ENCODE data around the gene MUC6. TPM values are rescaled to one million over a fixed set of nuclear protein-coding genes. Genes with fewer than 3 reads are reported as not detected.

Gene MUC6
- total and polyA plus RNA-seq, 10 of the 15 experiments (the other 5 are each of a cell fraction or from before 2014, with no cell fraction given), result 0.03 TPM; not detected in 8

GRCh38 chr11:1060410-1060809, 23.9 kb upstream of the MUC6 start:
- no peaks in the 10 kb centered on the region for H3K9me3 ChIP-seq (replicated peaks; ENCODE audit: control insufficient read depth, insufficient read depth, low read length)
- no peak for ATAC-seq
- H3K4me1 ChIP-seq (ENCODE audit: control insufficient read depth, insufficient read depth, low read length), result no peaks in the 10 kb centered on the region
- BruUV-seq (replicated peaks), result no TSS peak
- intact Hi-C loops (cut with micrococcal nuclease; ENCODE audit: unreplicated experiment) (no loop called here), in situ Hi-C loops (cut with MboI) (no loop called here)
- H2AFZ ChIP-seq (ENCODE audit: control insufficient read depth, low read depth, low read length), result no peak overlapping the region
- H4K20me1 ChIP-seq (ENCODE audit: control insufficient read depth, insufficient read depth), result no peaks in the 10 kb centered on the region
- no peaks in the 10 kb centered on the region for H3K79me2 ChIP-seq (ENCODE audit: control insufficient read depth, insufficient read depth, low read length)
- no peak overlapping the region for H3K4me2 ChIP-seq (ENCODE audit: control insufficient read depth, insufficient read depth)
- H3K36me3 ChIP-seq (ENCODE audit: control insufficient read depth in 2 of 2, insufficient read depth in 2 of 2, low read length in 1 of 2), result no peaks in the 10 kb centered on the region
- POLR2A ChIA-PET, result no interaction called here
- H3K9ac ChIP-seq (ENCODE audit: control insufficient read depth, insufficient read depth, low read length), result no peak overlapping the region
- no peak for DNase-seq (ENCODE audit: low read depth, low spot score)
- no peak overlapping the region for H3K4me3 ChIP-seq
- no peak for FAIRE-seq
- SMC1A ChIA-PET (ENCODE audit: uncharacterized antibody, unreplicated experiment), result no interaction called here
- H3K27ac ChIP-seq (ENCODE audit: control insufficient read depth, insufficient read depth), result no peak overlapping the region
- WGBS (ENCODE audit: insufficient coverage, insufficient replicate concordance, low lambda C conversion rate, missing lambda C conversion rate), result 65% methylated on average over 16 of the region's 16 CpGs
- RAD21 ChIA-PET (ENCODE audit: unreplicated experiment), result no interaction called here
- H3K27me3 ChIP-seq (replicated peaks in 1 of 2; ENCODE audit: control insufficient read depth in 2 of 2, insufficient read depth in 2 of 2, low read length in 1 of 2), result no peaks in the 10 kb centered on the region
- CTCF ChIA-PET, result no interaction called here
- TF ChIP-seq POLR2AphosphoS2 (IDR thresholded peaks at IDR 0.05; ENCODE audit: low read depth, low read length), result no peak
- no peak for TF ChIP-seq ZZZ3 (IDR thresholded peaks at IDR 0.05; ENCODE audit: control insufficient read depth, insufficient read length, low read depth)
- TF ChIP-seq, protein P1, sequence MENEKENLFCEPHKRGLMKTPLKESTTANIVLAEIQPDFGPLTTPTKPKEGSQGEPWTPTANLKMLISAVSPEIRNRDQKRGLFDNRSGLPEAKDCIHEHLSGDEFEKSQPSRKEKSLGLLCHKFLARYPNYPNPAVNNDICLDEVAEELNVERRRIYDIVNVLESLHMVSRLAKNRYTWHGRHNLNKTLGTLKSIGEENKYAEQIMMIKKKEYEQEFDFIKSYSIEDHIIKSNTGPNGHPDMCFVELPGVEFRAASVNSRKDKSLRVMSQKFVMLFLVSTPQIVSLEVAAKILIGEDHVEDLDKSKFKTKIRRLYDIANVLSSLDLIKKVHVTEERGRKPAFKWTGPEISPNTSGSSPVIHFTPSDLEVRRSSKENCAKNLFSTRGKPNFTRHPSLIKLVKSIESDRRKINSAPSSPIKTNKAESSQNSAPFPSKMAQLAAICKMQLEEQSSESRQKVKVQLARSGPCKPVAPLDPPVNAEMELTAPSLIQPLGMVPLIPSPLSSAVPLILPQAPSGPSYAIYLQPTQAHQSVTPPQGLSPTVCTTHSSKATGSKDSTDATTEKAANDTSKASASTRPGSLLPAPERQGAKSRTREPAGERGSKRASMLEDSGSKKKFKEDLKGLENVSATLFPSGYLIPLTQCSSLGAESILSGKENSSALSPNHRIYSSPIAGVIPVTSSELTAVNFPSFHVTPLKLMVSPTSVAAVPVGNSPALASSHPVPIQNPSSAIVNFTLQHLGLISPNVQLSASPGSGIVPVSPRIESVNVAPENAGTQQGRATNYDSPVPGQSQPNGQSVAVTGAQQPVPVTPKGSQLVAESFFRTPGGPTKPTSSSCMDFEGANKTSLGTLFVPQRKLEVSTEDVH (IDR thresholded peaks at IDR 0.05; ENCODE audit: low read depth, partially characterized antibody), result no peak
- TF ChIP-seq SRF (IDR thresholded peaks at IDR 0.05; ENCODE audit: low read depth in 2 of 2, low read length in 2 of 2), result no peak
- no peak for TF ChIP-seq POLR2AphosphoS5 (IDR thresholded peaks at IDR 0.05; ENCODE audit: low read length)
- no peak for TF ChIP-seq RAD21 (IDR thresholded peaks at IDR 0.05; ENCODE audit: insufficient read depth, low read depth, low read length)
- TF ChIP-seq, protein P2, sequence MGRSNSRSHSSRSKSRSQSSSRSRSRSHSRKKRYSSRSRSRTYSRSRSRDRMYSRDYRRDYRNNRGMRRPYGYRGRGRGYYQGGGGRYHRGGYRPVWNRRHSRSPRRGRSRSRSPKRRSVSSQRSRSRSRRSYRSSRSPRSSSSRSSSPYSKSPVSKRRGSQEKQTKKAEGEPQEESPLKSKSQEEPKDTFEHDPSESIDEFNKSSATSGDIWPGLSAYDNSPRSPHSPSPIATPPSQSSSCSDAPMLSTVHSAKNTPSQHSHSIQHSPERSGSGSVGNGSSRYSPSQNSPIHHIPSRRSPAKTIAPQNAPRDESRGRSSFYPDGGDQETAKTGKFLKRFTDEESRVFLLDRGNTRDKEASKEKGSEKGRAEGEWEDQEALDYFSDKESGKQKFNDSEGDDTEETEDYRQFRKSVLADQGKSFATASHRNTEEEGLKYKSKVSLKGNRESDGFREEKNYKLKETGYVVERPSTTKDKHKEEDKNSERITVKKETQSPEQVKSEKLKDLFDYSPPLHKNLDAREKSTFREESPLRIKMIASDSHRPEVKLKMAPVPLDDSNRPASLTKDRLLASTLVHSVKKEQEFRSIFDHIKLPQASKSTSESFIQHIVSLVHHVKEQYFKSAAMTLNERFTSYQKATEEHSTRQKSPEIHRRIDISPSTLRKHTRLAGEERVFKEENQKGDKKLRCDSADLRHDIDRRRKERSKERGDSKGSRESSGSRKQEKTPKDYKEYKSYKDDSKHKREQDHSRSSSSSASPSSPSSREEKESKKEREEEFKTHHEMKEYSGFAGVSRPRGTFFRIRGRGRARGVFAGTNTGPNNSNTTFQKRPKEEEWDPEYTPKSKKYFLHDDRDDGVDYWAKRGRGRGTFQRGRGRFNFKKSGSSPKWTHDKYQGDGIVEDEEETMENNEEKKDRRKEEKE (IDR thresholded peaks at IDR 0.05), result no peak
- TF ChIP-seq IKZF2 (IDR thresholded peaks at IDR 0.05), result no peak
- TF ChIP-seq NBN (IDR thresholded peaks at IDR 0.05), result no peak
- no peak for TF ChIP-seq YY1 (IDR thresholded peaks at IDR 0.05; ENCODE audit: low read depth, low read length)
- TF ChIP-seq USF2 (IDR thresholded peaks at IDR 0.05; ENCODE audit: borderline replicate concordance, low read depth, low read length), result no peak
- no peak for TF ChIP-seq ZBTB4 (CRISPR knock-in tag; IDR thresholded peaks at IDR 0.05)
- no peak for TF ChIP-seq SMAD1 (IDR thresholded peaks at IDR 0.05; ENCODE audit: low read depth, partially characterized antibody)
- no peak for TF ChIP-seq ZNF24 (IDR thresholded peaks at IDR 0.05)
- no peak for TF ChIP-seq ESRRA (IDR thresholded peaks at IDR 0.05; ENCODE audit: low read length)
